GM10248 (cell line): Measurements from ENCODE around the gene UBE2E2.

Source experiments
- CTCF ChIA-PET: fragments of 300-600 bp; sonication (Branson Sonifier 250); formaldehyde crosslinking; extraction: SDS; loops from one replicate; lab custom pipeline; 2021; ENCODE audit warnings: antibody characterized with exemption; lab: Yijun Ruan, JAX
- POLR2A ChIA-PET: fragments of 350-650 bp; sonication (Branson Sonifier 250); formaldehyde crosslinking; extraction: SDS; loops from one replicate; lab custom pipeline; 2020; ENCODE audit warnings: antibody characterized with exemption; lab: Yijun Ruan, JAX
- DNase-seq: peaks from one replicate; pipeline ENCODE4 v3.0.0; 2012; ENCODE audit errors: extremely low spot score
- TF ChIP-seq, protein P1 (sequence below): IDR thresholded peaks from 2 replicates; pipeline ENCODE4 v1.5.1; 2012; ENCODE audit warnings: mild to moderate bottlenecking, low read depth; ENCODE audit errors: extremely low read depth, missing control alignments, control extremely low read depth

The UBE2E2 gene

DNA sequence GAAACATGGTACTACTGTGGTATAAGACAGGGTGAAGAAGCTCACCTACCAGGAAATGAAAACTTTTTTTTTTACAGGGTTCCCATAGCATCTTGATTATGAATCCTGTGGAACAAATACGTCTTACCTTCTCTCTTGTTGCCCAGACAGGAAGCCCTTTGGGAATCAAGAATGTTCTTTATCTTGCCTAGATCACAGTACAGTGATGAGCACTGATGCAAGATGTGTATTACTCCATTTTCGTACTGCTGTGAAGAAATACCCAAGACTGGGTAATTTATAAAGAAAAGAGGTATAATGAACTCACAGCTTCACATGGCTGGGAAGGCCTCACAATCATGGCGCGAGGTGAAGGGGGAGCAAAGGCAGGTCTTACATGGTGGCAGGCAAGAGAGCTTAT is 281.3 kb downstream of the UBE2E2 start:
- no peak for DNase-seq
- TF ChIP-seq, protein P1, sequence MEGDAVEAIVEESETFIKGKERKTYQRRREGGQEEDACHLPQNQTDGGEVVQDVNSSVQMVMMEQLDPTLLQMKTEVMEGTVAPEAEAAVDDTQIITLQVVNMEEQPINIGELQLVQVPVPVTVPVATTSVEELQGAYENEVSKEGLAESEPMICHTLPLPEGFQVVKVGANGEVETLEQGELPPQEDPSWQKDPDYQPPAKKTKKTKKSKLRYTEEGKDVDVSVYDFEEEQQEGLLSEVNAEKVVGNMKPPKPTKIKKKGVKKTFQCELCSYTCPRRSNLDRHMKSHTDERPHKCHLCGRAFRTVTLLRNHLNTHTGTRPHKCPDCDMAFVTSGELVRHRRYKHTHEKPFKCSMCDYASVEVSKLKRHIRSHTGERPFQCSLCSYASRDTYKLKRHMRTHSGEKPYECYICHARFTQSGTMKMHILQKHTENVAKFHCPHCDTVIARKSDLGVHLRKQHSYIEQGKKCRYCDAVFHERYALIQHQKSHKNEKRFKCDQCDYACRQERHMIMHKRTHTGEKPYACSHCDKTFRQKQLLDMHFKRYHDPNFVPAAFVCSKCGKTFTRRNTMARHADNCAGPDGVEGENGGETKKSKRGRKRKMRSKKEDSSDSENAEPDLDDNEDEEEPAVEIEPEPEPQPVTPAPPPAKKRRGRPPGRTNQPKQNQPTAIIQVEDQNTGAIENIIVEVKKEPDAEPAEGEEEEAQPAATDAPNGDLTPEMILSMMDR, result no peak
- ChIA-PET CTCF (interaction anchor here (1.2 kb wide), 1 partner anchor 19 kb away, joined by 3 read pairs; no protein-coding TSS in a partner anchor), POLR2A (no interaction called here)

- POLR2A ChIA-PET, result no interaction called here
- TF ChIP-seq, protein P1, result no peak
- no peak for DNase-seq
- CTCF ChIA-PET, result interaction anchor here (1.0 to 1.4 kb wide), 4 partner anchors 11 to 107 kb away, joined by 3 to 4 read pairs (median 3); no protein-coding TSS in a partner anchor
Observed at GRCh38 chr3:23485922-23486321, 282.8 kb downstream of the UBE2E2 start.

GRCh38 chr3:23487015-23487414 is 283.9 kb downstream of the UBE2E2 start:
- POLR2A ChIA-PET, result no interaction called here
- CTCF ChIA-PET, result interaction anchor here (1.1 to 1.4 kb wide), 3 partner anchors 14 to 108 kb away, joined by 3 to 4 read pairs (median 3); no protein-coding TSS in a partner anchor
- no peak for DNase-seq
- TF ChIP-seq, protein P1, result no peak

DNA sequence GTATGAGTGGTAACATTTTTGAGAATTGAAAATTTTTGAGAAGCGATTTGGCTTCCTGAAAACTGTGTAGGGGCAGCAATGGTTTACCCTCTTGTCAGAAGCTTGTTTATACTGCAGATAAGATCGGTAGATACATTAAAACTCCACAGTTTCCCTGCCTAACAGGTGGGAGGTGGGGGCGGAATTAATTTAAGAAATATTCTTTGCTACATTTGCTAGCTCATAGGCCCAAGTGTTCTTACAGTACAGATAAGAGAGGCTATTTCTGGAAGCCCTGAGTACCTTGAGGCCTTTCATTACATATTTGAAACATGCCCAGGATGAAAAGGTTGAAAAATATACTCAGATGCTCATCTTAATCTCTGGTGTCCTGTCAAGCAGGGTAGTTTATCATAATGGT is 285.5 kb downstream of the UBE2E2 start:
- ChIA-PET POLR2A (no interaction called here), CTCF (interaction anchor here (1.6 kb wide), 1 partner anchor 33 kb away, joined by 4 read pairs; no protein-coding TSS in a partner anchor)
- TF ChIP-seq, protein P1, result no peak
- DNase-seq, result no peak

DNA sequence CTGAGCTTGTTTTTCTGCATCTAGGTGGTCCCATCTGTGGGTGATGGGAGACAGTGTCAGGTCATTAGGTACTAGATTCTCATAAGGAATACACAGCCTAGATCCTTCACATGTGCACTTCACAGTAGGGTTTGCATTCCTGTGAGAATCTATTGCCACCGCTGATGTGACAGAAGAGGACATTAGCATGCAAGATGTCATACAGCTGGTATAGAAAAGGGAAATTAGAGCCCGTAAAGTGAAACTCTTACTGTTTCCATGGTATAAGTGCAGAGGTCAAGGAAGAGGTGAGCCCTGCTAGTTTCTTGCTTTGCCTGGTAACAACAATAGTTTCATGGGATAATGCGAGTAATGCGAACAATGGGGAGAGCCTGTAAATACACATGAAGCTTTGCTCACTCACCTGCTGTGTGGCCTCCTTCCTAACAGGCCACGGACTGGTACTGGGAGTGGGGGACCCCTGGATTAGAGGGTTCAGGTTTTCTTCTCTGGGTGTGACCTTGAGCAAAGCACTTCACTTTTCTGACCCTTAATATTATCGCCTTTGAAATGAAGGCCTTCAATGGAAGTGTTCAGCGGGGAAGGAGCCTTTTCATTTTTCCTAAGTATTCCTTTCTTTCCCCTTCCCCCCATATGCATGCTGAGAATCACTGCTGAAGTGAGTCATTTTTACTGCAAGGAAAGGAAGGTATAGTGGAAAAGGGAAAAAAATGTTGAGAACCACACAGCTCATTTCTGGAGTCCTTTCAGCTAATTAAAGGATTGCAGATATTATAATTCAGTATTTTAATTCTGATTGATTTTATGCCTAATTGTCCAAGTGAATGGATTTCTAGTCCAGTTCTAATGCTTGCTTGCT is 286.4 kb downstream of the UBE2E2 start:
- CTCF ChIA-PET, result interaction anchor here (1.0 to 1.6 kb wide), 2 partner anchors 26 to 32 kb away, joined by 3 to 4 read pairs; no protein-coding TSS in a partner anchor
- POLR2A ChIA-PET, result no interaction called here
- DNase-seq, result no peak
- TF ChIP-seq, protein P1, result no peak

DNA sequence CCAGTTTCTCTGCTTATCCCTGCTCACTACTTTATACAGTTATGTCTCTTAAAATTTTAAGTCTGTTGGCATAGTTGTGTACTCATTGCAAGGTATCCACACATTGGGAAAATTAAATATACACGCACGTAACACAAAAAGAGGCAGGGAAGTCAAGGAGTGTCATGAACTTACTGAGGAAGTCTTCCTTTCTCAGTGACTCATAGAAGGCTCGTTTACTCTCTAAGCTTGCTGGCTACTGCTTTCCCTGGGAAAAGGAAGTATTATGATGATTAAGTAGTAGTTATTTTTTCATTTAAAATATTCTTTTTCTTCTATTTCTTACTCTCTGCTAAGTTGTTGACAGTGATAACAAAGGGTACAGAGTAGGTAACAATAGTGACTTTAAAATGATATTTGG is 287.3 kb downstream of the UBE2E2 start:
- ChIA-PET POLR2A (no interaction called here), CTCF (interaction anchor here (1.0 kb wide), 1 partner anchor 25 kb away, joined by 3 read pairs; no protein-coding TSS in a partner anchor)
- TF ChIP-seq, protein P1, result no peak
- no peak for DNase-seq
